Mucosa of stomach (tissue), 1 donor: ENCODE measurements around the gene NCAPD2.

Source experiments
- H3K27me3 ChIP-seq: one replicate; pipeline ENCODE4 v1.7.0; 2013; ENCODE audit warnings: mild to moderate bottlenecking, low read length; ENCODE audit not compliant: control insufficient read depth, insufficient read depth
- H3K36me3 ChIP-seq: one replicate; pipeline ENCODE4 v1.7.0; 2013; ENCODE audit warnings: low read length; ENCODE audit not compliant: control insufficient read depth, insufficient read depth
- H3K4me1 ChIP-seq: one replicate; pipeline ENCODE4 v1.7.0; 2013; ENCODE audit warnings: mild to moderate bottlenecking, low read length; ENCODE audit not compliant: control insufficient read depth, insufficient read depth
- H3K4me3 ChIP-seq: one replicate; pipeline ENCODE4 v1.7.0; 2013; ENCODE audit warnings: low read length
- H3K9ac ChIP-seq: one replicate; pipeline ENCODE4 v1.7.0; 2013; ENCODE audit warnings: mild to moderate bottlenecking, low read length, moderate library complexity
- H3K9me3 ChIP-seq: one replicate; pipeline ENCODE4 v1.7.0; 2013; ENCODE audit warnings: mild to moderate bottlenecking, low read length, moderate library complexity; ENCODE audit not compliant: control insufficient read depth
- donor health status: Pancreatic carcinoma.

The NCAPD2 gene

DNA sequence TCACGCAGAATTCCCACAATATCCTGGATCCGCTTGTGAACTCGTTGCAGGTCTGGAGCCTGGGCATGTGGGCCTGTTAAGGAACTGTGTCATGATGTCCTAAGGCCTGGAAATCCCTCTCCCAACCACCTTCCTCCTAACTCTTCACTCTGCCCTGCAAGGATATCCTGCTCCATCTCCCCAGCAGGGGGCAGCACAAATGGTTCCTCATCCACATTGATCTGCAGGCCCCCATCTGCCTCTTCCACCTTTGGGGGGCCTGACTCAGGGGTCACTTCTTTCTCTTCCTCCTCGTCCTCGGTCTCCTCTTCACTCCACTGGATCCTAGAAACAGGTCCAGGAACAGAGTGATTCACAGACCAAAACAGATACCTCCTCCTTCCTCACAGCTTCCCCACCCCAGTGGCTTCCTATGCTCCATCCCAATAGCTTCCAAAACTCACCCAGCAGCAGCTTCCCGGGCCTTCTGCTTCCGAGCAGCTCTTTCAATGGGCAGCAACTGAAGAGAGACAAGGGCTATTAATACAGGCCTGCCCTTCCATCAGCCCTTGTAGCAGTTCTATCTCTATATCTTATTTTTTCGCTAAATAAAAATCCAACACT lies 69.6 kb downstream of the NCAPD2 start:
- Histone ChIP-seq H3K27me3 (no peaks in the 10 kb centered on the region), H3K9ac (no peak overlapping the region), H3K4me1 (peaks cover 7% of the 10 kb centered on the region), H3K36me3 (peaks cover 35% of the 10 kb centered on the region), H3K4me3 (no peak overlapping the region), H3K9me3 (no peaks in the 10 kb centered on the region)

DNA sequence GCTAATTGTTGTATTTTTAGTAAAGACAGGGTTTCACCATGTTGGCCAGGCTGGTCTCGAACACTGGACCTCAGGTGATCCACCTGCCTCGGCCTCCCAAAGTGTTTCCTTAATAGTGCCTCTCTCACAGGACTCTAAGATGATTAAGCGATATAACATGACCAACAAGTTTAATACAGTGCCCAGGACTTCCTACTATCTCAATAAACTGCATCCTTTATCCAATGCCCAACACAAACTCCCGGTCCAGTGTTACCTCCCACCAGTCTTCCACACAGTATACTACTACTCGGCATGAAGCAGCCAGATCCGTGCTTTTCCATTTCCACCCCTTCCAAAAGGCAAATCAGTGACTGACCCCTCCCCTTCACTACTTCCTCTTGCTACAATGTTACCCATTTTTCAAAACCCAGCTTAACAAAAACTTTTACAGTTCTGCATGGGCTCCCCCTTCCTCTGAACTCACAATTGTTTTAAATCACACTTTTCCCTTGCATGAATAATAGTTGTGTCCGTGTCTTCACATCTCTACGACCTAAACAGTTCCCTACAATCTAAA lies 73.3 kb downstream of the NCAPD2 start:
- Histone ChIP-seq H3K9me3 (no peaks in the 10 kb centered on the region), H3K36me3 (peaks cover 17% of the 10 kb centered on the region), H3K9ac (peak overlapping the region; percentile 83), H3K27me3 (no peaks in the 10 kb centered on the region), H3K4me3 (peak overlapping the region; percentile 51), H3K4me1 (peaks cover 7% of the 10 kb centered on the region)

DNA sequence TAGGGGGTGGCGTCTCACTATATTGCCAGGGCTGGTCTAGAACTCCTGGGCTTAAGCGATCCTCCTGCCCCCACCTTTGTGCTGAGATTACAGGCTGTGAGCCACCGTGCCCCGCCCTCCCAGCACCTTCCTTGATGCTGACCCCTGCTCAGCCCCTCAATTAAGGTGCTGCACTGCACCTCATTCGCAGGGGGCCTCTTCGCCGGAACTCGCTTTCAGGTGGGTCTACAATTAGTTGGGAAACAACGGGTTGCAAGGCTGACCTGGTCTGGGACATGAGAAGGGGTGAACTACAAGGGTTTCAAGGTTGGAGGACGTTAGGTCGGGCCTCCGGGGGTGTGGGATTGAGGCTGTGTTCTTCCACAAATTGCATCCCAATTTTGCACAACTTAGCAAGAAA lies 75.4 kb downstream of the NCAPD2 start:
- Histone ChIP-seq H3K4me1 (peaks cover 7% of the 10 kb centered on the region), H3K27me3 (no peaks in the 10 kb centered on the region), H3K4me3 (no peak overlapping the region), H3K36me3 (peaks cover 9% of the 10 kb centered on the region), H3K9ac (no peak overlapping the region), H3K9me3 (no peaks in the 10 kb centered on the region)

DNA sequence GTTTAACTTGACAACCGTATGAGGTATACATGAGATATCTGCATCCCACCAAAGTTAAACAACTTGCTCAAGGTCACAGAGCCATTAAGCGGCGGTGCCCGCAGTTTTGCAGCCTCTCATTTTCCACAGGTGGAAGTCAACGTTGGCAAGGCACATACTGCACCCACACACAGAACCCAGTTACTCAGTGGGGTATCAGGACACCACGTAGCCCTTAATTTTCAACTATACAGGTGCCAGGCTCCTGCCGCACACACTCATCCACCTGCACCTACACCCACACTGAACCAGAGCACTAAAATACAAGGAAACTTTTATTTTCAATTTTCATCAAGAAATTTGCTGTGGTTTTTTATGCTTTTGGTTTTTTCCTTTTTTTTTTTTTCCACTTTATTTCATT lies 75.9 kb downstream of the NCAPD2 start:
- no peaks in the 10 kb centered on the region for H3K27me3 ChIP-seq
- peaks cover 9% of the 10 kb centered on the region for H3K36me3 ChIP-seq

DNA sequence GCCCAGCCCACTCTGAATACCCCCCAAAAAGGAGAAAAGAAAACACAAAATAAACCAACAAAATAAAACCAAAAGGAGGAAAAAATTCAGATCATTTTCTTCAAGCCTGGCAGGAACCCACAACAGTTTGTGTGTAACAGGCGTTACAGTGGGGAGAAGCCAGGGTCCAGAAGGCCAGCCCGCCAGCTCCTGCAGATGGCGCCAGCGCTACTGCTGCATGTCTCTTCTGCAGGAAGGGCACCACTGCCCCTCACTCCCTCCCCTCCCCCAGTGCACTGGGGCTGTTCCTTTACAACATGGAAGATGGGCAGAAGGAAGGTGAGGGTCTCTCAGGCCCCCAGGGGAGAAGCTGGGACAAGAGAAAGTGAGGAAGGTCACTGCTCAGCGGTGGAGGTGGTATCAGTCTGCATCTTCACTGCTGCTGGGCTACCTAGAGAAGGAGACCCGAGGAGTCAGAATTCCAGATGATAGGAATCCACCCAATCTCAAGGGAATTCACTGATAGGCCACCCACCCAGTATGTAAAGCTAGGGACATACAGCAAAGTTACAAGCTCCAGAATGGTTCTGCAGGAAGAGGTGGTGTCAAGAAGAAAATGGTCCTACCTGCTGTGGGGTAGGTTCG lies 76.5 kb downstream of the NCAPD2 start:
- no peaks in the 10 kb centered on the region for H3K27me3 ChIP-seq
- H3K9ac ChIP-seq, result no peak overlapping the region
- H3K4me1 ChIP-seq, result peaks cover 7% of the 10 kb centered on the region
- H3K9me3 ChIP-seq, result no peaks in the 10 kb centered on the region
- peaks cover 9% of the 10 kb centered on the region for H3K36me3 ChIP-seq
- H3K4me3 ChIP-seq, result no peak overlapping the region

More for the DNA sequence above, 75.9 kb downstream of the NCAPD2 start:
- no peak overlapping the region for H3K9ac ChIP-seq
- H3K9me3 ChIP-seq, result no peaks in the 10 kb centered on the region
- peaks cover 7% of the 10 kb centered on the region for H3K4me1 ChIP-seq
- no peak overlapping the region for H3K4me3 ChIP-seq

DNA sequence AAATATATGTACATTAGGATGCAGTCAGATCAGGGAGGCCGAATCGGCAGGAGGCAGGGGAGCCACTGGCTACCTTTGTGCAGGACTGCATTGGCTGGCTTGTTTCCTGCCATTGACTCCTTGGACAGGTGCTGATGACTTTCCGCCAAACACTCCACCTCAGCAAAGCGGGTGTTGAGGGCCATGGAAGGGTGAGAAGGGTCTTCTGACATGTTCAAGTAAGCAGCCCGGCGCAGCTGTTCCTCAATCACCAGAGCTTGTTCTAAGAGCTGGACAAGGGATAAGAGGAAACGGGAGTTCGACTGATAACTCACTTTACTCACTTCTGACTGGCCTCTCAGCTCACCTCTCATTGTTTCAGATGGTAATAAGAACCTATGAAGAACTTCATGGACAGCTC lies 79.1 kb downstream of the NCAPD2 start:
- no peaks in the 10 kb centered on the region for H3K27me3 ChIP-seq
- no peaks in the 10 kb centered on the region for H3K4me1 ChIP-seq
- H3K9ac ChIP-seq, result no peak overlapping the region
- no peaks in the 10 kb centered on the region for H3K9me3 ChIP-seq
- H3K4me3 ChIP-seq, result no peak overlapping the region
- peaks cover 6% of the 10 kb centered on the region for H3K36me3 ChIP-seq

DNA sequence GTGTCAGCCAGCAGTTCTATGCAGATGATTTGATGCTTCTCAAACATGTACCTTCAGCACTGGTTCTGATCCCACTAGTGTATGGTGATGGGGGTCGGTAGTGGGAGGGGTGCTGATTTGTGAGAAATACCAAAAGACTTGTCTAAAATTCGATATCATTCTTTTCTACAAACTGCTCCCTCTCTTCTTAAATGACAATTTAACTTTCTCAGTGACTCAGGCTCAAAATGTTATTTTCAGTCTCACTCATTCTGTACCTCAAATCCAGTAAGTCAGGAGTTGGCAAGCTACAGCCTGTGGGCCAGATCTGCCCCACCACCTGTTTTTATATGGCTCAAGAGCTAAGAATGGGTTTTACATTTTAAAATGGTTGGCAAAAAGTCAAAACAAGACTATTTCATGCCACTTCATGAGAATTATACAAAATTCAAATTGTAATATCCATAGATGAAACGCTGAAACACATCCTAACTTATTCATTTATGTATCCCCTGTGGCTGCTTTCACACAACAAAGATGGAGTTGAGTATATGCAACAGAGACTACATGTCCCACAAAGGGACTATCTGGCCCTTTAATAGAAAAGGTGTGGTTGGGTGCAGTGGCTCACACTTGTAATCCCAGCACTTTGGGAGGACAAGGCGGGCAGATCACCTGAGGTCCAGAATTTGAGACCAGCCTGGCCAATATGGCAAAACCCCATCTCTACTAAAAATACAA lies 80.8 kb downstream of the NCAPD2 start:
- no peaks in the 10 kb centered on the region for H3K4me1 ChIP-seq
- H3K4me3 ChIP-seq, result no peak overlapping the region
- no peaks in the 10 kb centered on the region for H3K27me3 ChIP-seq
- no peak overlapping the region for H3K9ac ChIP-seq
- no peaks in the 10 kb centered on the region for H3K9me3 ChIP-seq
- peaks cover 13% of the 10 kb centered on the region for H3K36me3 ChIP-seq

DNA sequence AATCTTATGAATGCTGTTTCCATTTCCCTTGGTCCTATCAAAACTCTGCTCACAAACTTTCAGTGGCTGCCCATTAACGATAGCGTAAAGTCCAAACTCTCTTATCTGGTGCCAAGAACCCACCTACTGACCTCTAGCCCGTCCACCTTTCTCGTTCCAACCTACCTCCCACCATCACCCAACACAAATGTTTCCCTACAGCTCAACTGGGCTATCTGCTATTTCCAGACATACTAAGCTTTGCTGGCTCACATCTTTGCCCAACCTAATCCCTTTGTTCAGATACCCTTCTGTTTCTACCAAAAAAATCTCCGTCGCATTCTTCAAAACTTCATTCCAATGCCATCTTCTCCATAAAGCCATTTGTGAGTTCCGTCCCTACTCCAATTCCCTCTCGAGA lies 81.7 kb downstream of the NCAPD2 start:
- Histone ChIP-seq H3K9ac (no peak overlapping the region), H3K4me3 (no peak overlapping the region), H3K27me3 (no peaks in the 10 kb centered on the region), H3K4me1 (no peaks in the 10 kb centered on the region), H3K36me3 (peaks cover 11% of the 10 kb centered on the region), H3K9me3 (no peaks in the 10 kb centered on the region)
